ENCODE measurements around the gene SOS2.

SOS2 gene

DNA sequence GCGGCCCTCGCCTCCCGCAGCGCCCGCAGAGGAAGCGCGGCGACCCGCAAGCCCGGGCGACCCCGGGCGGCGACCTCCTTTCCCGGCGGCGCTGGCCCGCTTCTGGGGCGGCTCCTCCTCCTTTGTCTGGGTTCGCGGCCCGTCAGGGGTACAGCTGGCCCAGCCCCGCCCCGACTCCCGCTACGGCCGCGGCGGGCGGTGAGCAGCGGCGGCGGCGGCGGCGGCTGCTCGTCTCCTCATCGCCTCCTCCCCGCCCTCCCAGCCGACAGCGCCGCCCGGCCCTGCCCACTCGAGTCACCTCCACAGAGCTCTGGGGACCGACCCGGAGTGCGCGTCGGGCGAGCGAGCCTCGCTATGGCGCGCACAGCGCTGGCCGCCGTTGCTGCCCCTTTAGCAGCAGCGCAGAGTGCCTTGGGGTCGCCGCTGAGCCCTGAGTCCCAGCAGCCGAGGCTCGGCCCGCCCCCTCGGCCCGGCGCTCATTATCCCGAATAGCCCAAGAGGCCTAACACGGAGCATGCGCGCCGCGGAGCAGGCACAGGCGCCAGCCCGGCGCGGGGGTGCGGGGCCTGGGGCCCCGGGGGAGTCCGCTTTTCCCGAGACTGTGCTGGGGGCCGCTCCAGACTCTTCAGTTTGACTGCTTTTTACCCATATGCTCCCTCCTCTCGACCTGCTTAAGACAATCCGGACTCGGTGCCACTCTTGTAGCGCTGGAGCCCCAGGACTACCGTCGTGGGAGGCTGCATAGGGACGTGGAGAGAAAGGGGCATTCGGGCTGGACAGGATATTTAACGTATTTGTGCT is at the start of gene SOS2:
Gene SOS2 (minus strand): TSS at position 104 of the 801 bp plus-strand sequence. CDS start 295 bp downstream, outside the sequence.
- TF ChIP-seq, protein P1, sequence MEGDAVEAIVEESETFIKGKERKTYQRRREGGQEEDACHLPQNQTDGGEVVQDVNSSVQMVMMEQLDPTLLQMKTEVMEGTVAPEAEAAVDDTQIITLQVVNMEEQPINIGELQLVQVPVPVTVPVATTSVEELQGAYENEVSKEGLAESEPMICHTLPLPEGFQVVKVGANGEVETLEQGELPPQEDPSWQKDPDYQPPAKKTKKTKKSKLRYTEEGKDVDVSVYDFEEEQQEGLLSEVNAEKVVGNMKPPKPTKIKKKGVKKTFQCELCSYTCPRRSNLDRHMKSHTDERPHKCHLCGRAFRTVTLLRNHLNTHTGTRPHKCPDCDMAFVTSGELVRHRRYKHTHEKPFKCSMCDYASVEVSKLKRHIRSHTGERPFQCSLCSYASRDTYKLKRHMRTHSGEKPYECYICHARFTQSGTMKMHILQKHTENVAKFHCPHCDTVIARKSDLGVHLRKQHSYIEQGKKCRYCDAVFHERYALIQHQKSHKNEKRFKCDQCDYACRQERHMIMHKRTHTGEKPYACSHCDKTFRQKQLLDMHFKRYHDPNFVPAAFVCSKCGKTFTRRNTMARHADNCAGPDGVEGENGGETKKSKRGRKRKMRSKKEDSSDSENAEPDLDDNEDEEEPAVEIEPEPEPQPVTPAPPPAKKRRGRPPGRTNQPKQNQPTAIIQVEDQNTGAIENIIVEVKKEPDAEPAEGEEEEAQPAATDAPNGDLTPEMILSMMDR (conservative IDR thresholded peaks at IDR 0.05): 0 out of 2 replicates have a peak, but pooled peaks have one; percentile 6
- H3K27ac ChIP-seq: peak within 1 kb of the TSS; percentile 96

DNA sequence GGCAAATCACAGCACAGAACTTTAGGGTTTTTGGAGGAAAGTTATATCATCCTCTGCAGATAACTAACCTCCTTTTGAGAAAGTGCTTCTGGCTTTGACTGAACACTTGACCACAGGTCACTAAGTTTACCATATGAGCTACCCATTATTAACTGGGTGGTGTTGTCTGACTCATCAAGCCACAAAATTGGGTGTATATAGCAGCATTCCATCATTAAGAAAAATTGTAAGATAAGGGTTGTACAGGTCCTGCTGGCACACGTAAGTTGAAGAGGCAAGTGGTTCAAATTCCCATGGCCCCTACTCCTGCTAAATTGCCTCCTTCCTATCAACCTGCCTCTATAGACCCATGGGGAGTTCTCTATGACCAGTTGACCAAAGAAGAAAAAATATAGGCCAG is 41.1 kb upstream of the SOS2 start:
- TF ChIP-seq, protein P1 (conservative IDR thresholded peaks at IDR 0.05): no peak
- H3K27ac ChIP-seq: no peak overlapping the region

DNA sequence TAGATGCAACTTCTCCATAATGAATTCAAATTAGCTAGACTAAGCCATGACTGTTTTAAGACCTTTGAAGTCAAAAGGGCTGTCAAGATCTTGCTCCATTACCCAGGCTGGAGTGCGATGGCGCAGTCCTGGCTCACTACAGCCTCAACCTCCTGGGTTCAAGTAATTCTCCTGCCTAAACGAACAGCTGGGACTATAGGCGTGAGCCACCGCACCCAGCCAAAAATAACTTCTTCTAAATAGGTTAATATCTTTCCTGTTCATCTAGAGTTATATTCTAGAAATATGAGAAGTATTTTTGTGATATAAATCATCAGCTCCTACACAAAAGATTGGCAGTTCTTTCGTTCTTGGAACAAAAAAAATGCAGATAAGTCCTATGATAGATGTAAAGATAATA is 39.6 kb upstream of the SOS2 start:
- H3K27ac ChIP-seq: no peak overlapping the region
- TF ChIP-seq, protein P1 (conservative IDR thresholded peaks at IDR 0.05): no peak

DNA sequence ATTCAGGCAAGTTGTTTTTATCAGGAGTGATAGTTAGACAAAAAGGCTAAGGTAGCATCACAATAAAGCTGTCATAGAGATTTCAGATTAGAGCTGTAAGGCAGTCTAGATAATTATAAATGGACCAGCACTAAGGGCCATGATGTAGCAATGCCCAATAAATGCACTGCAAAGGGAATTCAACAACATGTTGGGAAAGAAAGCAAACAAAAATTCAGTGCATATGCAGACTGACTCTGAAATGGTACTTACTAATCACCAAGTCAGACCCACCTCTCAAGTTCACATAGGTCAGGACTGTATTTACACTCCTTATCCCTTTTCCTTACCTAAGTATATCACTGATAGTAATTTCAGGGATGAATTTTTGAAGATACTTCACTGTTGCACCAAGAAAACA is 33.7 kb upstream of the SOS2 start:
- TF ChIP-seq, protein P1 (conservative IDR thresholded peaks at IDR 0.05): no peak
- no peak overlapping the region for H3K27ac ChIP-seq

DNA sequence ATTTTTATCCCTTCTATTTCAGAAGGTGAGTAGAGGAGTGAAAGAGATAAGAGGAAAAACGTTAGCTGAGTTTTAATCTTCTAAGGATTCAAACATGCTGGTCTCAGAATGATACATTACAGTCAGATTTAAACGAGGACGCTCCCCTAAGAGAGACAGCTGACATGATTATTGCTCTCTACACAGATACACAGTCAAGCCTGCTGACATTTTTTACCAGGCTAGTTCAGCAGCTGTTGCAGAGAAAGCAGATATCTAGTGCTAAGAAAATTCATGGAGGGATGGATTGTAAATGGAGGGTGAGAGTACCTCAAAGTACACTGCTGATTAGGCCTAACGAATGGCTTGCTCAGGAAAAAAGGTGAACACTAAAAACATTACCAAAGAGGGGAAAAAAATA is 31.9 kb upstream of the SOS2 start:
- TF ChIP-seq, protein P1 (conservative IDR thresholded peaks at IDR 0.05): no peak
- no peak overlapping the region for H3K27ac ChIP-seq

DNA sequence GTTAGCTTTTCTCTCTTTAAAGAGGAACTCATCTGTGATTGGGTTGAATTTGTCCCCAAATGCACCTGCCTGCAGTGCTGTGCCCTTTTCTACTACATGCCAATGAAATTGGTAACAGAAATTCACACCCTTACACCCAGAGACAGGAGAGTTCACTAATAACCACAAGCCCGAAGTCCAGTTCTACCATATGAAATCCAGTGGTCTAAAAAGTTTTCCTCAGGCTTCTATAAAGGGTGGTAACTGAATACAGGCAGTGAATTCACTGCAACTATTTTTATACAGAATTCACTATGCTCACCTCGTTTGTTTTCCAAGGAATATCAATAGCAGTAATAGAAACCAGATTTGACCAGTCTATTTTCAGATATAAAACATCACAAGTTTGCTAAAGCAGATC is 31.5 kb upstream of the SOS2 start:
- no peak overlapping the region for H3K27ac ChIP-seq
- TF ChIP-seq, protein P1 (conservative IDR thresholded peaks at IDR 0.05): no peak

DNA sequence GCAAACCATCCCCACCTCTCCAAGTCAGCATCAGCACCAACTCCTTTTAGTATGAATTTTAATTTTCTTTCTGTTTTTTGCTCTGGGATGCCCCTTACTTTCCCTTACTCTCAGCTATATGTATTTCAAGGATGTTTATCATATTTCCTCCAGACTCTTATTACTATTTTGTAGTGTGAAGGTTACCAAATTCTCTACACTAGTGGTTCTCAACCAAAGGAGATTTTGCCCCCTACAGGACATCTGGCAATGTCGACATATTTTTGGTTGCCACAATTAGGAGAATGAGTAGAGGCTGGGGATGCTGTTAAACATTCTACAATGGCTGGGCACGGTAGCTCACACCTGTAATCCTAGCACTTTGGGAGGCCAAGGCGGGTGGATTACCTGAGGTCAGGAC is 29.1 kb upstream of the SOS2 start:
- TF ChIP-seq, protein P1 (conservative IDR thresholded peaks at IDR 0.05): peak; percentile 72

More for the DNA sequence above, 29.1 kb upstream of the SOS2 start:
- H3K27ac ChIP-seq: no peak overlapping the region
